22Rv1 (cell line): ENCODE results near the gene GJB3.

Experiments used
- H3K27ac ChIP-seq: fragments of 450-650 bp; 2 replicates; pipeline ENCODE4 v1.5.1; 2017
- CTCF ChIP-seq: fragments of 450-650 bp; IDR thresholded peaks from 2 replicates; pipeline ENCODE4 v1.5.1; 2017; ENCODE audit warnings: mild to moderate bottlenecking
- ZFX ChIP-seq: fragments of 450-650 bp; IDR thresholded peaks from 2 replicates; pipeline ENCODE4 v1.6.1; 2017; ENCODE audit warnings: antibody characterized with exemption, borderline replicate concordance

Gene GJB3

GRCh38 chr1:34780528-34780927 lies 486 bp upstream of the GJB3 start:
- no peak overlapping the region for H3K27ac ChIP-seq
- TF ChIP-seq ZFX: no peak
- no peak for TF ChIP-seq CTCF

GRCh38 chr1:34781844-34782391 lies 904 bp downstream of the GJB3 start:
- no peak for TF ChIP-seq CTCF
- no peak for TF ChIP-seq ZFX
- H3K27ac ChIP-seq: no peak overlapping the region

GRCh38 chr1:34784751-34785221 lies 3.8 kb downstream of the GJB3 start:
- H3K27ac ChIP-seq: no peak overlapping the region
- TF ChIP-seq ZFX (no peak), CTCF (no peak)

GRCh38 chr1:34785231-34785874 lies 4.3 kb downstream of the GJB3 start:
- TF ChIP-seq CTCF: no peak
- TF ChIP-seq ZFX: no peak
- H3K27ac ChIP-seq: no peak overlapping the region

- TF ChIP-seq ZFX (no peak), CTCF (no peak)
- H3K27ac ChIP-seq: no peak overlapping the region
These were observed 5.0 kb downstream of the GJB3 start for GRCh38 chr1:34785875-34786470.

GRCh38 chr1:34786521-34787325 lies 5.7 kb downstream of the GJB3 start:
- no peak overlapping the region for H3K27ac ChIP-seq
- TF ChIP-seq CTCF: peak; percentile 92
- no peak for TF ChIP-seq ZFX
